GM21619 (cell line): ENCODE data around the gene PRR23E.

ENCODE experiments used
- ATAC-seq: cut with Tn5 transposase; IDR thresholded peaks from one replicate; pipeline ENCODE4 v1.9.1; 2021; ENCODE audit not compliant: unreplicated experiment

The PRR23E gene

GRCh38 chr3:127222163-127222562 is 29.2 kb downstream of the PRR23E start:
- ATAC-seq: no peak

GRCh38 chr3:127222664-127223063 is 29.7 kb downstream of the PRR23E start:
- ATAC-seq: no peak

- ATAC-seq: no peak
Observed at GRCh38 chr3:127224118-127224517, 31.2 kb downstream of the PRR23E start.

- no peak for ATAC-seq
Observed at GRCh38 chr3:127226457-127226856, 33.5 kb downstream of the PRR23E start.

- no peak for ATAC-seq
Observed at GRCh38 chr3:127226946-127227842, 34.3 kb downstream of the PRR23E start.

- no peak for ATAC-seq
Observed at GRCh38 chr3:127228866-127229265, 35.9 kb downstream of the PRR23E start.

- ATAC-seq: no peak
Observed at GRCh38 chr3:127233371-127233770, 40.4 kb downstream of the PRR23E start.

- ATAC-seq: no peak
Observed at GRCh38 chr3:127234778-127235177, 41.8 kb downstream of the PRR23E start.

GRCh38 chr3:127235706-127236105 is 42.8 kb downstream of the PRR23E start:
- ATAC-seq: no peak

GRCh38 chr3:127237835-127238234 is 44.9 kb downstream of the PRR23E start:
- no peak for ATAC-seq

GRCh38 chr3:127238602-127239001 is 45.7 kb downstream of the PRR23E start:
- ATAC-seq: no peak

GRCh38 chr3:127247292-127247691 is 54.4 kb downstream of the PRR23E start:
- no peak for ATAC-seq
